Measurements from ENCODE around the gene ZNF862. TPM values are rescaled to one million over a fixed set of nuclear protein-coding genes. Genes with fewer than 3 reads are reported as not detected.
"Not testable (repeated sequence)": the region's sequence is repeated elsewhere in the genome, so short reads cannot be mapped to it uniquely, and the experiment has no call there.

ZNF862 gene
- total RNA-seq, 1 experiment from 2014 or later: 1.8 TPM

DNA sequence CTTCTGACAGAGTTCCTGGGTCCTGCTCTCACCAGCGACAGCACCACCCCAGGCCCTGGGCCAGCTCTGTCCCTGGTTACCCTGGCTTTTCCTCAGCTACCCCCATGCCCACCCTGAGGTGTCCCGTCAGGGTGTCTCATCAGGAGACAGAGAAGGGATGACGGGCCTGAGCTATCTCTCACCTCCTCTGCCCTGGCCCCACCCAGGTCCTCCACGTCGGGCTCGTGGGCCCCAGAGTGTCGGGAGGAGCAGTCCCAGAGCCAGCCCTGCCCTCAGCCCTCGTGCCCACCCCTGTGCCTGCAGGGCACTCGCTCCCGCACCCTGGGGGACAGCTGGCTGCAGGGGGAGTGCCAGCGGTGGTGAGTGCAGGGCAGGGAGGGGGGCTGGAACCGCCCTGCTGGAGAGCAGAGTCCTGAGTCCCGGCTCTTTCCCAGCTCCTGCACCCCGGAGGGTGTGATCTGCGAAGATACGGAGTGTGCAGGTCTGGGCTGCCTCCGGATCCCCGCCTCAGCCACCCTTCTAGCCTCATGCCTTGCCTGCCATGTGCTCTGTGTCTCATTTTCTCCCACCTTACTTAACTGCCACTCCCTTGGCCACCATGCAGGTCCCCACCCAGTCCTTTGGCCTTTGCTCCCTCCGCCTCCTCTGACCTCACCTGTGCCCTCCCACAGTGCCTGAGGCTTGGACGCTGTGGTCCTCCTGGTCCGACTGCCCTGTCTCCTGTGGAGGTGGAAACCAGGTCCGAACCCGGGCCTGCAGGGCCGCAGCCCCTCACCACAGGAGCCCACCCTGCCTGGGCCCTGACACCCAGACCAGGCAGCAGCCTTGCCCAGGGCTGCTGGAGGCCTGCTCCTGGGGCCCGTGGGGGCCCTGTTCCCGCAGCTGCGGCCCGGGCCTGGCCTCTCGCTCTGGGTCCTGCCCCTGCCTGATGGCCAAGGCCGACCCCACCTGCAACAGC is 16.7 kb upstream of the ZNF862 start:
- in situ Hi-C loops (cut with HindIII; ENCODE audit: low sequenced_read_pairs): no loop called here
- DNase-seq (ENCODE audit: low spot score): no peak

GRCh38 chr7:149822353-149822943 is 15.7 kb upstream of the ZNF862 start:
- in situ Hi-C loops (cut with HindIII; ENCODE audit: low sequenced_read_pairs): no loop called here
- no peak for DNase-seq (ENCODE audit: low spot score)

- DNase-seq (ENCODE audit: low spot score): no peak
- in situ Hi-C loops (cut with HindIII; ENCODE audit: low sequenced_read_pairs): no loop called here
These were observed 15.0 kb upstream of the ZNF862 start for GRCh38 chr7:149823191-149823630.

GRCh38 chr7:149823631-149824199 is 14.5 kb upstream of the ZNF862 start:
- DNase-seq (ENCODE audit: low spot score): no peak
- in situ Hi-C loops (cut with HindIII; ENCODE audit: low sequenced_read_pairs): no loop called here

- in situ Hi-C loops (cut with HindIII; ENCODE audit: low sequenced_read_pairs): no loop called here
- DNase-seq (ENCODE audit: low spot score): no peak
These were observed 13.9 kb upstream of the ZNF862 start for GRCh38 chr7:149824301-149824741.

DNA sequence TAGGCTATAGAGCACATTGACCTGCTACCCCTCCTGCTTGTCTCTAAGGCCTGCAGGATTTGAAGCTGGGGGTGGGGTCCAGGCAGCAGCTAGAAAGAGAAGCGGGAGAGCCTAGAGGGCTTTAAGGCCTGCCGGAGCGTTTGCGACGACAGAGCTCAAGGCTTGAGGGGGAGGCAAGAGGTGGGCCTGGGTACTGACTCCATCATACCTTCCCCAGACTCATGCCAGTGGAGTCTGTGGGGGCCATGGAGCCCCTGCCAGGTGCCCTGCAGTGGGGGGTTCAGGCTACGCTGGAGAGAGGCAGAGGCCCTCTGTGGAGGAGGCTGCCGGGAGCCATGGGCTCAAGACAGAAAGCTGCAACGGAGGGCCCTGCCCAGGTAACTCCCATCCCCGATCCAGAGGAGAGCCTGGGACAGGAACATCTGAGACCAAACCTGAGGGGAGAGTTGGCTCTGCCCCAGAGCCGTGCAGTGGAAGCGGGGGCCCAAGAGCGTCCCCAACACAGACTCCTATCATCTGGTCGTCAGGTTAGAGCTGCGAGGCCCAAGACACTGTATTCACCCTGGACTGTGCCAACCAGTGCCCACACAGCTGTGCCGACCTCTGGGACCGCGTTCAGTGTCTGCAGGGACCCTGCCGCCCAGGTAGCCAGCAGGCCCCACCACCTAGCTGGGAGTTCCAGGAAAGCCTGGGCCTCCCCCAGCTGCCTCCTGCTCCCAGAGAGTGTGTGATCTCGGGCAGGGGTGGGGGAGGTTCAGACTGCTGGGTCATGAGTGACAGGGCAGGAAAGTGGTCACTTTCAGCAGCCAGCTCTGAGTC is 13.2 kb upstream of the ZNF862 start:
- DNase-seq (ENCODE audit: low spot score): no peak
- in situ Hi-C loops (cut with HindIII; ENCODE audit: low sequenced_read_pairs): no loop called here

DNA sequence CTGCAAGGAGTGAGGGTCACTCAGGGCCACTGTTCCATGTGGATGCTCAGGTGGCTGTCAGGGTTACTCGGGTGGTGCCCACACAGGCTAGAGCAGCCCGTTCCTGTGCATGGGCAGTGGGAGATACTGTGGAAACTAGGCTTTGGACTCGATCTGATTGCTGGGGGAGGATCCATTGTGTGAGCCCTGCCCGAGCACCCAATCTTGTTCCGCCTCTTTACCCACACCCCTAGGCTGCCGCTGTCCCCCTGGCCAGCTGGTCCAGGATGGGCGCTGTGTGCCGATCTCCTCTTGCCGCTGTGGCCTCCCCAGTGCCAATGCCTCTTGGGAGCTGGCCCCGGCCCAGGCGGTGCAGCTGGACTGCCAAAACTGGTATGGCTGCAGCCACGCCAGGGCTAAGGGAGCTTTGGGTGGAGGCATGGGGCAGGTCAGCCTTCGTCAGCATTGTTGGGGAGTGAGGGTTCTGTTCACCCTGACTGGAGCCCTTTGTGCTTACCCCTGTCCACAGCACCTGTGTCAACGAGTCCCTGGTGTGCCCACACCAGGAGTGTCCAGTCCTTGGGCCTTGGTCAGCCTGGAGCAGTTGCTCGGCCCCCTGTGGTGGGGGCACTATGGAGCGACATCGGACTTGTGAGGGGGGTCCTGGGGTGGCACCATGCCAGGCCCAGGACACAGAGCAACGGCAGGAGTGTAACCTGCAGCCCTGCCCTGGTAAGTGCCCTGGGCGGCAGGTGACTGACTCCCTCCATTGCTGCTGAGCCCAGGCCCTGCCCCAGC is 12.4 kb upstream of the ZNF862 start:
- in situ Hi-C loops (cut with HindIII; ENCODE audit: low sequenced_read_pairs): no loop called here
- DNase-seq (ENCODE audit: low spot score): no peak

DNA sequence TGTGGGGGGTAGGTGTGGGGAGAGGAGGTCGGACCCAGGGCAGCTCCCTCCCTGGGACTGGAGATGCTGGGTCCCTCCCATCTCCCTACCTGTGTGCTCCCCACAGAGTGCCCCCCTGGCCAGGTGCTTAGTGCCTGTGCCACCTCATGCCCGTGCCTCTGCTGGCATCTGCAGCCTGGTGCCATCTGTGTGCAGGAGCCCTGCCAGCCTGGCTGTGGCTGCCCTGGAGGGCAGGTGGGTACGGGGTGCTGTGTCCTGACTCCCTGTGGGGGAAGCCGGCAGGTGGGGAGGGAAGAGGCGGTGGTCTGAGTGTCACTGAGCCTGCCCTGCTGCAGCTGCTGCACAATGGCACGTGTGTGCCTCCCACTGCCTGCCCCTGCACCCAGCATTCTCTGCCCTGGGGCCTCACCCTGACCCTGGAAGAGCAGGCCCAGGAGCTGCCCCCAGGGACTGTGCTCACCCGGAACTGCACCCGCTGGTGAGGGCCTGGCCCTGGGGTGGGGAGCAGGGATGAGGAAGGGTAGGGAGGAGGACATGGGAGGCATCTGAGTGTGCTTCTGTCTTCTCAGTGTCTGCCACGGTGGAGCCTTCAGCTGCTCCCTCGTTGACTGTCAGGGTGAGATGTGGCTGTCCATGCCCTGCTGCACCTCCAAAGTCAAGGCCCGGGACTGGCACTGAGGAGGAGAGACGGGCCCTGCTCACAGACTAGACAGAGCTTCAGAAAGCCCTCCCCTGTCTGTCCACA is 11.7 kb upstream of the ZNF862 start:
- in situ Hi-C loops (cut with HindIII; ENCODE audit: low sequenced_read_pairs): no loop called here
- no peak for DNase-seq (ENCODE audit: low spot score)

DNA sequence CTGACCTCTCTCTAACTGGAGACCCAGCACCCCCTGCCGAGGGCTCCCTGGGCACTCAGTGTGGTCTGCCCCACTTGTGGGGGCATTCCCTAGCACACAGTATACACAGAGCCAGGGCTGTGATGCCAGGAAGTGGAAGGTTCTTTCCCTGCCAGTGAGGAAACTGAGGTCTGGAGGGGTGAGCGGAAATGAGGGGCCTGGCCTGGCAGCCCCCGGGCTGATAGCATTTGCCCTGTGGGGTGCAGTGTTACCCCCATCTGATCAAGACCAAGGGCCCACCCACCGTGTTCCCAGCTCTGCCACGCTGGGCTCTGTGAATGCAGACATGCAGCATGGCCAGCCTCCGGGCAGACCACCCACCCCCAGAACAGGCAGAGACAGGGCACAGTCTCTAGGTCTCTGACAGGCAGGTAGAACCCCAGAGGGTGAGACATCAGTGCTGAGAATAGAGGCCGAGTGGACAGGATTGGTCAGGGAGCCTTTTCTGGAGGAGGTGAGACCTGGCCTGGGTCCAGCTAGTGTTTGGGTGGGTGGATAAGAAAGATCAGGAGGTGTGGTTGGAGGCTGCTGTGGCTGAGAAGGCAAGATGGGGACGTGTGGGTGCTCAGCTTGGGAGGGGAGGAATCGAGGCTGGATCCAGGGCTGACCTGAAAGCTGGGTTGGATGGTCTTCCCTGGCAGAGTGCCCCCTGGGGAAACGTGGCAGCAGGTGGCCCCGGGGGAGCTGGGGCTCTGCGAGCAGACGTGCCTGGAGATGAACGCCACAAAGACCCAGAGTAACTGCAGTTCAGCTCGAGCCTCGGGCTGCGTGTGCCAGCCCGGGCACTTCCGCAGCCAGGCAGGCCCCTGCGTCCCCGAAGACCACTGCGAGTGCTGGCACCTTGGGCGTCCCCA is 10.8 kb upstream of the ZNF862 start:
- no peak for DNase-seq (ENCODE audit: low spot score)
- in situ Hi-C loops (cut with HindIII; ENCODE audit: low sequenced_read_pairs): no loop called here

GRCh38 chr7:149828357-149829309 is 9.5 kb upstream of the ZNF862 start:
- in situ Hi-C loops (cut with HindIII; ENCODE audit: low sequenced_read_pairs): no loop called here
- no peak for DNase-seq (ENCODE audit: low spot score)

GRCh38 chr7:149830527-149830926 is 7.6 kb upstream of the ZNF862 start:
- DNase-seq (ENCODE audit: low spot score); in situ Hi-C loops (cut with HindIII; ENCODE audit: low sequenced_read_pairs): not testable (repeated sequence)

- DNase-seq (ENCODE audit: low spot score): no peak
- in situ Hi-C loops (cut with HindIII; ENCODE audit: low sequenced_read_pairs): no loop called here
These were observed 7.0 kb upstream of the ZNF862 start for GRCh38 chr7:149830997-149831740.

DNA sequence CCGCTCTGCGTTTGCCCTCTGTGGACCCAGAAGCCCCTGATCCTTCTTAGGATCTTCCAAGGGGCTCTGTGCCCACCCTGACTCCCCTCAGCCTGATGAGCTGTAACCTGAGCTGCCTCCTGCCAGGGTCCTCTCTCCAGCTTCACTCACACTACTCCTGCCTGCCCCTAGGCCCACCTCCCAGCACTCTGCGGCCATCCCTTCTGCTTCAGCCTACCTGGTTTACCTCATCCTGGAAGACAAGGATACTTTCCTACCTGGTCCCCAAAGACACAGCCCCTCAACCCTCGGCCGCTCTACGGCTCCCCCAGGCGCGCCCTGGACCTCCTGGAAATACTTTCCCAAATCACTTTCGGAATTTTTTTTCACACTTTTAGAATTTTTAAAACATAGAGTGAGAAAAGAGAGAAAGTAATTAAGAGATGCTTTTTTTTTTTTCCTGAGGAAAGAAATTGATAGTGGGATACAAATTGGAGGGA is 6.4 kb upstream of the ZNF862 start:
- no peak for DNase-seq (ENCODE audit: low spot score)
- in situ Hi-C loops (cut with HindIII; ENCODE audit: low sequenced_read_pairs): no loop called here

- in situ Hi-C loops (cut with HindIII; ENCODE audit: low sequenced_read_pairs): no loop called here
These were observed 5.7 kb upstream of the ZNF862 start for GRCh38 chr7:149832332-149833041.

More at GRCh38 chr7:149832332-149833041, 5.7 kb upstream of the ZNF862 start:
- no peak for DNase-seq (ENCODE audit: low spot score)

Measured in G401 (cell line).